Activated T-cell treated with anti-CD3 and anti-CD28 coated beads, Interleukin-2, amount 50 U/mL, for 48 hours (primary cell): Measurements from ENCODE around the gene SHANK1.
A peak's percentile ranks its signal among the peaks of the same experiment; 100 is the strongest.

Experiments
- DNase-seq, 2 experiments: peaks; one replicate each; pipeline ENCODE4 v3.0.0-alpha.2; 2020

The SHANK1 gene

GRCh38 chr19:50710612-50711011 is 9.0 kb downstream of the SHANK1 start:
- no peak for DNase-seq

- no peak for DNase-seq
Observed at GRCh38 chr19:50710094-50710493, 9.5 kb downstream of the SHANK1 start.

- no peak for DNase-seq
Observed at GRCh38 chr19:50708179-50708879, 11.3 kb downstream of the SHANK1 start.

GRCh38 chr19:50706387-50706786 is 13.2 kb downstream of the SHANK1 start:
- no peak for DNase-seq

- DNase-seq: peak in 1 of 2 experiments; percentile 59
Observed at GRCh38 chr19:50705422-50706019, 14.1 kb downstream of the SHANK1 start.

GRCh38 chr19:50703915-50704796 is 15.4 kb downstream of the SHANK1 start:
- no peak for DNase-seq

- DNase-seq: no peak
Observed at GRCh38 chr19:50702871-50703829, 16.5 kb downstream of the SHANK1 start.

- no peak for DNase-seq
Observed at GRCh38 chr19:50702158-50702870, 17.3 kb downstream of the SHANK1 start.

- no peak for DNase-seq
Observed at GRCh38 chr19:50701367-50701985, 18.1 kb downstream of the SHANK1 start.

GRCh38 chr19:50697414-50698124 is 22.0 kb downstream of the SHANK1 start:
- DNase-seq: no peak

GRCh38 chr19:50696094-50696483 is 23.5 kb downstream of the SHANK1 start:
- DNase-seq: no peak

GRCh38 chr19:50695251-50696093 is 24.1 kb downstream of the SHANK1 start:
- peak in 1 of 2 experiments; percentile 36 for DNase-seq

GRCh38 chr19:50694815-50695145 is 24.8 kb downstream of the SHANK1 start:
- DNase-seq: no peak

GRCh38 chr19:50693064-50693975 is 26.3 kb downstream of the SHANK1 start:
- no peak for DNase-seq

GRCh38 chr19:50690439-50690838 is 29.2 kb downstream of the SHANK1 start:
- no peak for DNase-seq

- no peak for DNase-seq
Observed at GRCh38 chr19:50688766-50689165, 30.8 kb downstream of the SHANK1 start.

GRCh38 chr19:50686310-50687032 is 33.1 kb downstream of the SHANK1 start:
- DNase-seq: no peak
